HG03558 (cell line): ENCODE data around the gene TMEM63A.
"Not testable (repeated sequence)": the region's sequence is repeated elsewhere in the genome, so short reads cannot be mapped to it uniquely, and the experiment has no call there.

Experiments used
- ATAC-seq: cut with Tn5 transposase; IDR thresholded peaks from one replicate; pipeline ENCODE4 v1.9.1; 2021; ENCODE audit warnings: moderate number of reproducible peaks; ENCODE audit not compliant: unreplicated experiment; ENCODE audit errors: extremely low read depth

The TMEM63A gene

DNA sequence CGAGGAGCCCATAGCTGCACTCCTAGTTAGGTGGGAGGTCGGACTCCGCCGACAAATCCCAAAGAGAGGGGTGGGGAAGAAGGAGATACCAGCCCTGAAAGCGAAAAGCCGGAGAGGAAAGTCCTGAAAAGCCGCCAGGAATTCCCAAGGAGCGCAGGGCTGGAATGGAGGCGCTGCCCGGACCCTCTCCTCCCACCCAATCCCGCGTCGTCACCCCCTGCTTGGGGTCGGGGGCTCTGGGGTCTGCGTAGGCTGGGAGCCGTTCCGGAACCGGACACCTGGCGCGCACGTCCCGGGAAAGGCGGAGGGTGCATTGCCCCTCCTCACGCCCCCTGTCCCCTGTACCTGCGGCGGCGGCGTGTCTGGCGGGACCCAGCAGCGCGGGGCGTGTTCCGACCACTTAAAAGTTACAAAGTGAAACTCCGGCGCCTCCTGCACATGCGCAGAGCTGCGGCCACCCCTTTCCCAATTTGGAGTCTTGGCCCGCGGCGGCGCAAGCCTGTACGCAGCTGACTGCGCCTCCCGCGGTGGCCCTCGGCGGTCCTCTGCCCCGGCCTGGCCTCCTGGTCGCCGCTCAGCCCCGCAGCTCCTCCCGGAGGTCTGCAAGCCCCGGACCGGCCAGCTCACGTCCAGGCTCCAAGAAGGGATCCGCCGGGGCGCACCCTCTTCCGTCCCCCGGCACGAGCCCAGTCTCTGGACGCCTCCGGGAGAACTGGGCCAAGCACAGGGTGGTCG, at the start of gene TMEM63A:
Gene TMEM63A, minus strand, starts transcription at position 422 of the 735 bp plus-strand sequence. CDS start 4,800 bp downstream, outside the sequence.
- peak; percentile 60 for ATAC-seq

DNA sequence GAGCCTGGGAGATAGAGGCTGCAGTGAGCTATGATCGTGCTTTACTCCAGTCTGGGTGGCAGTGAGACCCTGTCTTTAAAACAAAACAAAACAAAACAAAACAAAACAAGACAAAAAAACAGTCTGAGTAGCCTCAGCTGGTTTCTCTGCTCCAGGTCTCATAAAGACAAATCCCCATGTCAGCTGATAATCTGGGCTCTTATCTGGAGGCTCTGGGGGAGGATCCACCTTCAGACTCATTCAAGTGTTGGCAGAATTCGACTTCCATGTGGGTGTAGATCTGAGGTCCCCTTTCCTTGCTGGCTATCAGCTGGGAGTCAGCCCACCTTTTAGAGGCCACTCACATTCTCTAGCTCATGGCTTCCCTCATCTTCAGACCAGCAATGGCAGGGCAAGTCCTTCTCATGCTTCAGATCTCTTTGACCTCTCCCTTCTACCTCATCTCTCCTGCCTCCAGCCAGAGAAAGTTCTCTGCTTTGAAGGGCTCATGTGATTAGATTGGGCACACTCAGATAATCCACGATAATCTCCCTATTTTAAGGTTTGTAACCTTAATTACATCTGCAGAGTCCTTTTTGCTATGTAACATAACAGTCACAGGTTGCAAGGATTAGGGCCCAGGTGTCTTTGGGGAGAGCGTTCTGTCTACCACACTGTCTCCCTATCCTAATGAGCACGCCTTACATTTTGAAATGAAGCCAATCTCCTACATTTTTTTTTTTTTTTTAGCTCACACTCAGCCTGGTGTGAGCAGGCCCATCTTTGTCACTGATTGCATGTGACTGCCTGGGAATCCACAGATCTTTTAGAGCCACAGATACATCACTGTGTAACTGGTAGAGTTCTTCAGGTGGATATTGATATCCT, 49.3 kb upstream of the TMEM63A start:
- no peak for ATAC-seq

DNA sequence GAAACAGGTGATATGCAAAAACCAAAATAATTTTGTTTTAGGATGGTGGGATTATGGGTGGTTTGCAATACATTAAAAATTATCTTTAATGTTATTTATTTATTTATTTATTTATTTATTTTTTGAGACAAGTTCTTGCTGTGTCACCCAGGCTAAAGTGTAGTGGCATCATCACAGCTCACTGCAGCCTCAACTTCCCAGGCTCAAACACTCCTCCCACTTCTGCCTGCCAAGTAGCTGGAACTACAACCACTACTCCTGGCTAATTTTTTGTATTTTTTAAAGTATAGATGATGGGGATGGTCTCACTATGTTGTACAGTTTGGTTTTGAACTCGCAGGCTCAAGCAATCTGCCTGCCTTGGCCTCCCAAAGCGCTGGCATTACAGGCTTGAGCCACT, 48.4 kb upstream of the TMEM63A start:
- ATAC-seq: no peak

DNA sequence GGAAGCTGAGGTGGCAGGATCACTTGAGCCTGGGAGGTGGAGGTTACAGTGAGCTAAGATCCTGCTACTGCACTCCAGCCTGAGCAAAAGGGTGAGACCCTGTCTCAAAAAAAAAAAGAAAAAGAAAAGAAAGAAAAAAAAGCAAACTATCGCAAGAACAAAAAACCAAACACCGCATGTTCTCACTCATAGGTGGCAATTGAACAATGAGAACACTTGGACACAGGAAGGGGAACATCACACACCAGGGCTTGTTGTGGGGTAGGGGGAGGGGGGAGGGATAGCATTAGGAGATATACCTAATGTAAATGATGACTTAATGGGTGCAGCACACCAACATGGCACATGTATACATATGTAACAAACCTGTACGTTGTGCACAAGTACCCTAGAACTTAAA, 47.3 kb upstream of the TMEM63A start:
- ATAC-seq: not testable (repeated sequence)

DNA sequence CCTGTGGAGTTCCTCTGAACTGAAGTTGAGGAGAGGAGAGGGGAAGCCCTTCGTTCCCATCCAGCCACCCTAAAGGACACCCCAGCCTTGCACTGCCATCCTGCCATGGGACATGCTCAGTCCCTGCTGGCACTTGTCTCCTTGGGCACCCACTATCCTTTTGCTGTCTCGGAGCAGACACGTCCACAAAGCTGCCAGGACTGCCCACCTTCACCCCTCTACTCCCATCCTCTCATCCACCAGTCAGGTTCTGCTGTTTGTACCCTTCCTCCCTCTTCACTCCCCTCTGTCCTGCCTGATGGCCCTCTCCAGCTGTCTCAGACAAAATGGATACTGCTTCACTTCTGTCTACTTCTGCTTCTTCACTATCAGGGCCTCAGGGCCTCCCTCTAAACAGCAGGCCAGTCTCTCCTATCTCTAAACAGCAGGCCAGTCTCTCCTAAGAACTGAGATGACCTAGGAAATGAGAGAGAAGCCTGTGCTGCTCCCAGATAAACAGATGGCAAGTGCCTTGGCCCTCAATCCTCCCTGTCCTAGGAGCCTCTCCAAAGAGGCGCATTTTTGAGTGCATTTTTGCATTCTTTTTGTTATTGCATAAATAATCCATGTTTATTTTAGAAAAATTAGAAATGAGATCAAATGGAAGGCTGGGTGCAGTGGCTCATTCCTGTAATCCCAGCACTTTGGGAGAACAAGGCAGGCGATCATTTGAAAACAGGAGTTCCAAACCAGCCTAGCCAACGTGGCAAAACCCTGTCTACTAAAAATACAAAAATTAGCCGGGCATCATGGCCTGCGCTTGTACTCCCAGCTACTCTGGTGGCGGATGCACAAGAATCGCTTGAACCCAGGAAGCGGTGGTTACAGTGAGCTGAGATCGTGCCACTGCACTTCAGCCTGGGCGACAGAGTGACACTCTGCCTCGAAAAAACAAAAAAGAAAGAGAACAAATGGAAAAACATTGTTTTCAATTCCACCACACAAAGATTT, 46.3 kb upstream of the TMEM63A start:
- ATAC-seq: no peak

DNA sequence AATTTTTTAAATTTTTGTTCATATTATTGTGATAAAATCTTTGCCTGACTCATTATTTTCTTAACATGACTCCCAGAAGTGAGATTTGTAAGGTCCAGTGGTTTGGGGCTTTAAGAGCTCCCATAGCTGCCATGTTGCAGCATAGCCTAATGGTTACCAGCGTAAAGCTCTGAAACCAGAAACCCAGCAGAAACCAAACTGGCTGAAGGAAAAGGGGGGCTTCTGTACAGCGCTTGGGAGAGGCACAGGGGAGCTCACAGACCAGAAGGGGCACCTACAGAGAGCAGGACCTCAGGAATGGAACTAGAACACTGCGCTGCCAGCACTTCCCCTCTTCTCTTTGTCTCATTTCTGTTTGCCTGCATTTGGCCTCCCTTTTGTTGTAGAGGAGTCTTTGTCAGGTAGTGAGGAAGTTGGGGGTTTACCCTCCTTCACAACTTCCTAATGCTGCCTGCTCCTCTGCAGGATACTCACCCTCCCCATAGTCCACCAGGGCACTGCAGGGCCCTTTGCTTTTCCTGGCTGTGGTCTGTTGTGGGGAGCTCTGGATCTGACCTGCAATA, 44.5 kb upstream of the TMEM63A start:
- no peak for ATAC-seq

DNA sequence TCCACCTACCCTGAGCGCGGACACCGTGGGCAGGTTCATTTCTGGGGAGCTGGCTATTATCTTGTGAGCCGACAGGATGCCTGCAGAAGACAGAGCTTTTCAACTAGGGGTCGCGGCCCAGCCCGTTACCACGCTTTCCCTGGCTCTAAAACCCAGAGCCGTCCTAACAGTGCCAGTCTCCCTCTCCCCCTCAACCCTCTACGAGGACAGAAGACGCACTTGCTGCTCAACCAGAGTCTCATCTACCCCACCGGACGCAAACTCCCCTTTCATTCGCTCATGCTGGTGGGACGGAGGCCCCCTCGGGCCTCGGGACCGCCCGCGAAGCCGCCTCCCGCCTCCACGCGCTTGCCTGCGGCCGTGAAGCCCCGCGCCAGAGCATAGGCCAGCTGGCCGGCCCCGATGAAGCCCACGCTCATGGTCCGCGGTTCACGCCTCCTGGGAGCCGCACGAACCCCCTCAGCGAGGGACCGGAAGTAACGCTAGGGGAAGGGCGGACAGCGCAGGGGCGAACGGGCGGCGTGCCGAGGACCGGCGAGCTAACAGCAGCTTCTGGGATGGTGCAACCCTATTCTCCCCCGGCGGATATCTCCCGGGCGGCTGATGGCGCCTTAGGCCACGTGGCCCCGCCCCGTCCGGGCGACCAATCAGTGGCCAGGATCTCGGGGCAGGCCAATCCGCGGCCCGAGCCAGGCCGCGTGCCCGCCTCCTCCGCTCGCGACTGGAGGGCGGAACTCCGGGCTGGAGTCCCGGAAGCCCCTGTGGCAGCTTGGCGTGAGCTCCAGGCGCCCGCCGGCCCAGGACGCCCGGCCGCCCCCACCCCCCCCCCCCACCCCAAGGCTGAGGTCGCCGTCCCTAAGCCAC, 41.7 kb upstream of the TMEM63A start, which contains the start of gene PYCR2:
Gene PYCR2, minus strand, starts transcription at position 559 of the 864 bp plus-strand sequence. Its CDS starts 140 bp downstream, at position 419.
- ATAC-seq: peak; percentile 95

DNA sequence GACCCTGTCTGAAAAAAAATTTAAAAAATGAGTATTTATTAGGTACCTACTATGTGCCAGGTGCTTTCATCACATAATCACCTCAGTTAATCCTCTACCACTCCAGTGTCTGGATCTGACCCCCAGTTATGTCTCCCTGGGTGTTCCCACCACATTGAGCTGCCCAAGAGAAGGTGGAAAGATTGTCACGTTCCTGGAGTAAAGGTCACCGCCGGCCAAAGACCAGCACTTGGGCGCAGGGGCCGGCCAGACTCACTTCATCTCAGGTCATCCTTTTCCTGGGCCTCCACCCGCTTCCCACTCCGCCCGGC, 41.2 kb upstream of the TMEM63A start:
- ATAC-seq: no peak

DNA sequence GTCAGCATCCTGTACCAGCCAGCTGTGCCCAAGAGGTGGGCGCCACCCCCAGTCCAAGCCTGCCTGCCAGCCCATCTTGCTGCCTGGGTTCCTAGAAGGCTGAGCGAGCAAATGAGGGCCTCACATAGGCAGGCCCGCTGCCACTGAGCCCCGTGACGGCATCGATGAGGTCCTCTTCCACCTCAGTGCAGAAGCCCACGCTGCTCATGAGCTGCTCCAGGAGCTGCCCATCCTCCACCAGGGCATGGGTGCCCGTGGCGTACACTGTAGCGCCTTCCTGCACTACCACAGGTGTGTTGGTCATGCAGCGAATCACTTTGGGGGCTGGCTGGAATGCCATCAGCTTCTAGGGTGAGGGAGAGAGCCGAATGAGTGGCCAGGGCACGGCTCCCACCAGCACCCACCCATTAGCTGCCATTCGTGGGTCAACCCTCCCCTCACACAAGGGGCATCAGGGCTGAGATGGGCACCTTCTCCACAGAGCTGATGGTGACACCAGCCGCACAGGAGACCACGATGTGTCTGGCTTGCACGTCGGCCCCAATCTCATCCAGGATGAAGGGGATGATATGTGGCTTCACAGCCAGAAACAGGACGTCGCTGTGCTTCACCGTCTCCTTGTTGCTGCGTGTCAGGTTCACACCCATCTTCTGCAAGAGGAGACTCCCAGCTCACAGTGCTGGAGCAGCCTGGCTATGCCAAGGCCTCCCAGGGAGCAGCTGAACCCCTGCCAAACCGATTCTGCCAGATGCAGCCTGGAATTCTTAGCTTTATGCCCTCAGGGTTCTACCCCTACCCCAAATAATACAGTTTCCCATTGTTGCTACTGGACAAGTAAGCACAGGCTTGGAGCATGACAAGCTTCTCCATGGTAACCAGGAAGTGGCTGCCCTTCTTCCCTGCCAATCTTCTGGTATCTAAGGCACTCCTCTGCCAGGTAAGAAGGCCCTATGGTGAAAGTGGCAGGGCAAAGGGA, 39.8 kb upstream of the TMEM63A start:
- no peak for ATAC-seq

DNA sequence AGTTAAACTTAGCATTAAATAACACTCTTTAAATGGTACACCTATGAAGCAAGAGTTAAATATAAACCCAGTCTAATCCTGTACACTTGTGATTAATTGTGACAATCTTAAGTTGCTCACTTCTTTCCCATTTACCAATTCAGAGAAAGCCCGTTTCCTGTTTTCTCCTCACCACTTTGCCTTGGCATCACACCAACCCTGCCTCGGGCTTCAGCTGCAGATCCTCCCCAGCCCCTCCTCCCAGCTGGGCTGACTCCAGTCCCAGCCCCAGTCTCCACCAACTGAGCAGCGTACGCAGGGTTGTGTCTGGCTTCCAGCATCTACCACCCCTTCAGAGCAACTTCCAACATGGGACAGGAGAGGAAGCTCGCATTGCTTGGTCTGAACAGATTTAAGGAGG, 37.7 kb upstream of the TMEM63A start:
- ATAC-seq: no peak

DNA sequence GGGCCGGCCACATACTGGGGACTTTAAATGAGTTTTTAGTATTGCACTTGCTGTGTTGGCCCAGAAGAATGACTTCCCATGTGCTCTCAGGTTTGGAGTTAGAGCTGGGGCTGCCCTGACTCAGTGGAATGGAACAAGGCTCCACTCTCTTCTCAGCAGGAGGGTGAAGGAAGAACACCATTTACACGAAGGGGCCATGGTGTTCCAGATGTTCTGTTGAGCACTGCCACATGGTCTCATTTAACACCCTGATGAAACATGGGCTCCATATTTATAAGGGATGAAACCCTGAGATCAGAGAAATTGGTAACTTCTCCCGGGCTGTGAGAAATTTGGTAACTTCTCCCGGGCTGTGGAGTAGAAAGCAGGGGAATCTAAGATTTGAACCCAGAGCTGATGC, 36.1 kb upstream of the TMEM63A start:
- ATAC-seq: no peak

DNA sequence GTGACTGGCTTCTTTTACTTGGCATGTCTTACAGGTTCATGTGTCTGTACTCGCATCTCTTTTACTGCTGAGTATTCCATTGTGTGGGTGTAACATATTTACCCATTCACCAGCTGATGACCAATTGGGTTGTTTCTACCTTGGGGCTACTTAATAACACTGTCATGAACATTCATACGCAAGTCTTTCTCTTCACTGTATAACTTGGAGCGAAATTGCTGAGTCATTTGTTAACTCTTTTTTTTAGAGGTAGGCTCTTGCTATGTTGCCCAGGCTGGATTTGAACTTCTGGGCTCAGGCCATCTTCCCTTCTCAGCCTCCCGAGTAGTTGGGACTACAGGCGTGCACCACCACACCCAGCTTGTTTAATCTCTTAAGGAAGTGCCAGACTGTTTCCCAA, 35.4 kb upstream of the TMEM63A start:
- ATAC-seq: no peak

DNA sequence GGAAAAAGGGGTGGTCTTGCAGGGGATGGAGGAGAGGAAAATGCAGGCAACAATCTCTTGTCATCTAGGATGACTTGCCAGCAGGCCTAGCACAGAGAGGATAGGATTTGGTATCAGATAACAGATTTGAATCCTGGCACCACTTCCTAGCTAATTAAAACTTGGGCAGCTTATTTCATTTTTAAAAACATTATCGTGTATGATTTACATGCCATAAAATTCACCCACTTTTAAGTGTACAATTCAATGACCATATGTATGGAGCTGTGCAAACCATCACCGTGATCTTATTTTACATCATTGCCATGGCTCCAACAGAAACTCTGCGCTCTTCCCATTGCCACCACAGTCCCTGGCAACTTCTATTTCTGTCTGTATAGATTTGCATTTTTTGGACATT, 34.9 kb upstream of the TMEM63A start:
- no peak for ATAC-seq

DNA sequence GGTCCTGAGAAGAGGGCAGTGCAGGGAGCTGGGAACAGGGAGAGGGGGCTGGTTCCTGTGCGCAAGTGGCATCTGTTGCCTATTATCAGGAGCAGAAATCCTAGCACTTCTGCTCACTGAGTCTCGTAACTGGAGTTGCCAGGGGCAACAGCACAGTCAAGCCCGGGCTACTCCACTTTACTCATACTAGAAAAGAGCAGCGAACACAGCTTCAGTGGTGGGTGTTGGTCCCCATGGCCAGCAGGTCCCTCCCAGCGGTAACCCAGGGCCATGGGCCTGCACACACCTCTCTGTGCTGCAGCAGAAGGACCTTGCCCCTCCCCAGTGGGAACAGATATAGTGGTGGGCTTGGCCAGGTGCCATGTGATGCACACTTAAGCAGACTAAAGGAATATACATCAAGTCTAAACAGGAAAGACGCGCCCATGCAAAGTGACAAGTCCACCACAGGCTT, 33.4 kb upstream of the TMEM63A start:
- no peak for ATAC-seq

DNA sequence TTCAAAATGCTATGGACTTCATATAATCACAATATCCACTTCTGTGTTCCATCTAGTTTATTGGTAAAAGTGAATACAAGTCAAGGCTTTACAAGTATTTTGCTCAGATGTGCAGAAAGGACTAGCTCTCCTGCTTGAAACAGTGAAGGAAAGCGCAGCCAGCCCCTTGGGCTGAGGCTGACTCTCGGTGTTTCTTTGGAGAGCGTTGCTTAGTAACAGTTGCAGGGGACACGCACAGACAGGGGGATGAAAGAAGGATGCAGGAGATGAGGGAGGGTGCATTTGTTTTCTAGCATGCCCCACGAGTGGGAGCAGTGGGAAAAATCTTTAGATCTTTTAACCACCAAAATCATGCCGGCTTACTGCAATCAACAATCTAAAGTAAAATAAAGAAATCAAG, 32.8 kb upstream of the TMEM63A start:
- no peak for ATAC-seq

DNA sequence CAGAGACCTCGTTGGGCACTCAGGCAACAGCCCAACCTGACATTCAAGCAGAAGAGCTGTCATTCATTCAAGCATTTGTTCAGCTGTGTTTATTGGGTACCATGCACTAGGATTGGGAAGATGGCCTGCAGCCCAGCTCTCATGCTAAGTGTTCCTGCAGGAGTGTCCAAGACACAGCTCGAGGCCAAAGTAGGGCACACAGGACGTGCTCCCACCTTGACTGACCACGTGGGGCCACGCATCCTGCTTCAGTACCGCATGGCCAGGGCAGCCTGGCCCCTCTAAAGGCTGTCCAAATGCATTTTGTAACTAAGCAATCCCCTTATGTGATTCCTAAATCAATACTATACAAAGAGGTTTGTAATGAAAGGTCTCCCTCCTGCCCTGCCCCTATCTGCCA, 32.2 kb upstream of the TMEM63A start:
- no peak for ATAC-seq

DNA sequence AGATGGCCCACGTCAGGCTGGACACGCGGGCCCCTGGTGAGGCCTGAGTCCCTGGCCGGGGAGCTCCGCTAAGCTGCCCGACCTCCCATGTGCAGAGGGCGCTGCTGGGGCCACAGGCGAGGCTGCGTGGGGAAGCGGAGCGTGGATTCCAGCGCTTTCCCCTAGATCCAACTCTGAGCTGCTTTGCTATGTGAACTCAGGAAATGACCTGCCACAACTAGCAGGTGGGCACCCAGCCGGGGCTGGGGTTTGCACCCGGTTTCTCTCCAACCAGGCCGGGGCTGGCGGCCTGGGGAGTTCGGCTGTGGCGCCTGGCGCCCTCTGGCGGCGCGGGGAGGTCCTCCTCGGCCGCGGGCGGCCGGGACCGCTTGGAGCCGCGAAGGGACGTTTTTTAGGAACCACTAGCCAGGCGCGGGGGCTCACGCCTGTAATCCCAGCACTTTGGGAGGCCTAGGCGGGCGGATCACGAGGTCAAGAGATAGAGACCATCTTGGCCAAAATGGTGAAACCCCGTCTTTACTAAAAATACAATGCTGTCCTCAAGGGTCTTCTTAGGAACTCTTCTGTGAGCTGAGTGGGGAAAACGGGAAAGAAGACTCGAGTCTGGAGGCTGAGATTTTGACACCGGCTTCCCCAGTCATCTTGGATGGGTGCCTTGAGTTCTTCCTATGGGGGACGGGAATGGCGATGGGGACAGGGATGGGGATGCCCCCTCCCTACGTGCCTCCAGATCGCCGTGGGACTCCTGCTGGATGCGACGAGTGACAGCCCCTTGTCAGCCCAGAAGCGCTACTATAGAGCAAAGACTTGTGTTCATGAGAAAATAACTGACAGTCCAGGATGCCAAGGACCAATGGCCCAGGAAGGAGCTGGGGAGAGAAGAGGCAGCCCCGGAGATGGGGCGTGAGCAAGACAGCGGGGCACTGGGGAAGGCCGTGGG, 29.3 kb upstream of the TMEM63A start:
- ATAC-seq: no peak
